Measurements from ENCODE around the gene TNRC18.

DNA sequence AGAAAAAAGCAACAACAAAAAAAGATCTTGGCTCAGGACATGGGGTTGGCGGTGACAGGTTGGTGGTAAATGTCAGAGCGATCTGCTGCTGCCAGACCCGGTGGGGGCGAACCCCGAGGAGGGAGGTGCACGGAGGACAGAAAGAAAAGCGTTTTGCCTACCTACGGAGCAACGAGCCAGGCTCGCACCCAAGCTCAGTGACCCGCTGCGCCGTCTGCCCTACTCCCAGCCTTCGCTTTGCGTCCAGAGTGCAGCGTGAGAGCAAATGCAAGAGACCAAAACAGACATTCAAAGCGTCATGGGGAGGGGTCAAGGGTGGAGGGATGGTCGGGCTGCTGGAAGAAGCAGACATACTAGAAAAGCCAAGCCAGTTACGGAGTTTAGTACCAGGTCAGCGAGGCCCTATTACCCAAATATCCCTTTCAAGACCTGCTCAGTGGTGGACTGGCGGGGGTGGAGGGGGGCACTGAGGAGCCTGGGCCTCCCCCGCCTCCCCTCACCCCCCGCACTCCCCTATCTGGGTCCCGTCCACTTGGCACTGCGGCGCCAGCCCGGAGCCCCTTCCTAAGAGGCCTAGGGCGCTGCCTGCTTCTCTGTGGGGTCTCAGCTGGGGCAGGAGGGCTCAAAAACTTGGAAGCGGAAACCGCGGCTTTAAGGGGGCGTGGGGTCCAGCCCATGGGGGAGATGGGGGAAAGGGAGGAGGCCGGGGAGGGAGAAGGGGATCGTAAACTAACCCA lies 74.0 kb downstream of the TNRC18 start:
- TF ChIP-seq, protein P1, sequence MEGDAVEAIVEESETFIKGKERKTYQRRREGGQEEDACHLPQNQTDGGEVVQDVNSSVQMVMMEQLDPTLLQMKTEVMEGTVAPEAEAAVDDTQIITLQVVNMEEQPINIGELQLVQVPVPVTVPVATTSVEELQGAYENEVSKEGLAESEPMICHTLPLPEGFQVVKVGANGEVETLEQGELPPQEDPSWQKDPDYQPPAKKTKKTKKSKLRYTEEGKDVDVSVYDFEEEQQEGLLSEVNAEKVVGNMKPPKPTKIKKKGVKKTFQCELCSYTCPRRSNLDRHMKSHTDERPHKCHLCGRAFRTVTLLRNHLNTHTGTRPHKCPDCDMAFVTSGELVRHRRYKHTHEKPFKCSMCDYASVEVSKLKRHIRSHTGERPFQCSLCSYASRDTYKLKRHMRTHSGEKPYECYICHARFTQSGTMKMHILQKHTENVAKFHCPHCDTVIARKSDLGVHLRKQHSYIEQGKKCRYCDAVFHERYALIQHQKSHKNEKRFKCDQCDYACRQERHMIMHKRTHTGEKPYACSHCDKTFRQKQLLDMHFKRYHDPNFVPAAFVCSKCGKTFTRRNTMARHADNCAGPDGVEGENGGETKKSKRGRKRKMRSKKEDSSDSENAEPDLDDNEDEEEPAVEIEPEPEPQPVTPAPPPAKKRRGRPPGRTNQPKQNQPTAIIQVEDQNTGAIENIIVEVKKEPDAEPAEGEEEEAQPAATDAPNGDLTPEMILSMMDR (IDR thresholded peaks at IDR 0.05; ENCODE audit: poor library complexity): no peak
- TF ChIP-seq EZH2phosphoT487 (IDR thresholded peaks at IDR 0.05; ENCODE audit: low read depth, severe bottlenecking, unreplicated experiment): no peak
- TF ChIP-seq EZH2 (IDR thresholded peaks at IDR 0.05; ENCODE audit: borderline replicate concordance): no peak
